Ishikawa (cell line): ENCODE results near the gene RNF157.

Experiments
- CEBPB ChIP-seq: IDR thresholded peaks from 2 replicates; pipeline ENCODE4 v1.6.1; 2012
- CREB1 ChIP-seq: IDR thresholded peaks from 2 replicates; pipeline ENCODE4 v1.6.1; 2012; ENCODE audit warnings: low read depth
- EGR1 ChIP-seq: IDR thresholded peaks from 2 replicates; pipeline ENCODE4 v1.6.1; 2012
- EP300 ChIP-seq: IDR thresholded peaks from 2 replicates; pipeline ENCODE4 v1.6.1; 2012; ENCODE audit warnings: borderline replicate concordance
- FOXM1 ChIP-seq: IDR thresholded peaks from 2 replicates; pipeline ENCODE4 v1.6.1; 2012; ENCODE audit warnings: low read depth, borderline replicate concordance
- MAX ChIP-seq: IDR thresholded peaks from 2 replicates; pipeline ENCODE4 v1.6.1; 2012
- NFIC ChIP-seq: IDR thresholded peaks from 2 replicates; pipeline ENCODE4 v1.6.1; 2012
- RAD21 ChIP-seq: IDR thresholded peaks from 2 replicates; pipeline ENCODE4 v1.6.1; 2012; ENCODE audit warnings: low read depth
- REST ChIP-seq: IDR thresholded peaks from 2 replicates; pipeline ENCODE4 v1.6.1; 2012; ENCODE audit warnings: low read depth, mild to moderate bottlenecking
- TAF1 ChIP-seq: IDR thresholded peaks from 2 replicates; pipeline ENCODE4 v1.6.1; 2012; ENCODE audit warnings: low read depth, mild to moderate bottlenecking
- TCF12 ChIP-seq: IDR thresholded peaks from 2 replicates; pipeline ENCODE4 v1.6.1; 2012; ENCODE audit warnings: low read depth
- TEAD4 ChIP-seq: IDR thresholded peaks from 2 replicates; pipeline ENCODE4 v1.6.1; 2012
- USF1 ChIP-seq: IDR thresholded peaks from 2 replicates; pipeline ENCODE4 v1.6.1; 2012
- YY1 ChIP-seq: IDR thresholded peaks from 2 replicates; pipeline ENCODE4 v1.6.1; 2012; ENCODE audit warnings: low read depth
- ZBTB7A ChIP-seq: IDR thresholded peaks from 2 replicates; pipeline ENCODE4 v1.6.1; 2012; ENCODE audit warnings: low read depth

The RNF157 gene

GRCh38 chr17:76189247-76189646 lies 51.0 kb downstream of the RNF157 start:
- no peak for TF ChIP-seq ZBTB7A
- TF ChIP-seq RAD21 = no peak
- no peak for TF ChIP-seq MAX
- no peak for TF ChIP-seq USF1
- TF ChIP-seq EGR1 = no peak
- TF ChIP-seq YY1 = no peak
- no peak for TF ChIP-seq REST
- no peak for TF ChIP-seq TEAD4
- TF ChIP-seq CEBPB = no peak
- no peak for TF ChIP-seq EP300
- no peak for TF ChIP-seq FOXM1
- no peak for TF ChIP-seq CREB1
- TF ChIP-seq TCF12 = no peak

- TF ChIP-seq EP300 = no peak
- TF ChIP-seq TEAD4 = no peak
- TF ChIP-seq ZBTB7A = no peak
- no peak for TF ChIP-seq CEBPB
- no peak for TF ChIP-seq TAF1
- TF ChIP-seq TCF12 = no peak
- TF ChIP-seq EGR1 = no peak
- no peak for TF ChIP-seq NFIC
- no peak for TF ChIP-seq CREB1
Observed at GRCh38 chr17:76188213-76189016, 51.9 kb downstream of the RNF157 start.

- TF ChIP-seq YY1 (no peak), ZBTB7A (no peak), CREB1 (no peak), FOXM1 (no peak), TAF1 (no peak), CEBPB (no peak), EGR1 (no peak), USF1 (no peak), EP300 (no peak), NFIC (no peak), REST (no peak)
Observed at GRCh38 chr17:76184290-76184689, 56.0 kb downstream of the RNF157 start.

- no peak for TF ChIP-seq NFIC
- no peak for TF ChIP-seq YY1
- TF ChIP-seq MAX = peak; percentile 94
- TF ChIP-seq CREB1 = no peak
- TF ChIP-seq ZBTB7A = no peak
- TF ChIP-seq USF1 = no peak
- no peak for TF ChIP-seq TCF12
- TF ChIP-seq EGR1 = no peak
- no peak for TF ChIP-seq TAF1
- TF ChIP-seq FOXM1 = no peak
- TF ChIP-seq RAD21 = peak; percentile 93
- TF ChIP-seq EP300 = no peak
- TF ChIP-seq REST = no peak
- 0 out of 2 replicates have a peak, but pooled peaks have one; percentile 26 for TF ChIP-seq TEAD4
- TF ChIP-seq CEBPB = no peak
Observed at GRCh38 chr17:76182016-76182764, 58.1 kb downstream of the RNF157 start.
